Transverse colon (tissue), 4 donors: ENCODE data around the gene PRPF6. TPM values are rescaled to one million over a fixed set of nuclear protein-coding genes. Genes with fewer than 3 reads are reported as not detected.

Experiments
- DNase-seq: peaks from one replicate; pipeline ENCODE4 v3.0.0-alpha.2; 2019
- H3K27ac ChIP-seq, 4 donors: fragments of 200-600 bp; sonication (generic); 2 replicates each; pipeline ENCODE4 v1.5.1; 2016 to 2018; ENCODE audit warnings: inconsistent platforms in 4 of 4
- H3K27me3 ChIP-seq: fragments of 200-600 bp; sonication (generic); 2 replicates; pipeline ENCODE4 v1.5.1; 2017; ENCODE audit warnings: inconsistent platforms
- H3K36me3 ChIP-seq, 4 donors: fragments of 200-600 bp; sonication (generic); 2 replicates each; pipeline ENCODE4 v1.5.1; 2017 to 2019; ENCODE audit warnings: inconsistent platforms in 4 of 4
- H3K4me1 ChIP-seq, 4 donors: fragments of 200-600 bp; sonication (generic); 2 replicates each; pipeline ENCODE4 v1.5.1; 2017 to 2020; ENCODE audit warnings: inconsistent platforms in 4 of 4
- H3K4me3 ChIP-seq, 4 donors: fragments of 200-600 bp; sonication (generic); 1 replicate in 1 of 4; 2 replicates in 3 of 4; pipeline versions ENCODE4 v1.5.1 to v1.6.1; 2017 to 2019; ENCODE audit warnings: inconsistent platforms in 4 of 4
- H3K9me3 ChIP-seq, 2 donors: fragments of 200-600 bp; sonication (generic); 2 replicates each; pipeline ENCODE4 v1.5.1; 2017 to 2019; ENCODE audit warnings: inconsistent platforms in 2 of 2
- EP300 ChIP-seq: sonication (generic); formaldehyde crosslinking; IDR thresholded peaks from one replicate; pipeline ENCODE4 v1.6.1; 2017; ENCODE audit warnings: antibody characterized with exemption, low read depth
- POLR2A ChIP-seq: fragments of 450-650 bp; IDR thresholded peaks from one replicate; pipeline ENCODE4 v1.6.1; 2016; ENCODE audit warnings: antibody characterized with exemption, mild to moderate bottlenecking, moderate library complexity
- POLR2AphosphoS5 ChIP-seq, 3 donors: sonication (generic); formaldehyde crosslinking; IDR thresholded peaks; one replicate each; pipeline ENCODE4 v1.6.1; 2016; ENCODE audit warnings: antibody characterized with exemption in 3 of 3
- WGBS, 2 donors: methylation state at CpG; one replicate each; pipeline ENCODE4 v1.1.5; 2018; ENCODE audit warnings: low coverage in 1 of 2; 5-methylcytosine and 5-hydroxymethylcytosine counted together
- in situ Hi-C, 4 donors: fragments of 200-750 bp; cut with MboI; loops; one replicate each; pipeline versions ENCODE4 v1.15.0 to v1.15.1; 2017; ENCODE audit warnings: low sequenced_read_pairs in 3 of 4, low pct_ligation_motif_present in 1 of 4, low pct_unique_long_range_greater_than_20kb in 1 of 4
- intact Hi-C: fragments of 100-400 bp; cut with DNase I; formaldehyde crosslinking; loops from one replicate; pipeline ENCODE4 v1.15.1; 2023; ENCODE audit warnings: low total_unique reads
- total RNA-seq, 4 donors: library from RNA; depleted of rRNA; stranded (reverse); fragments of >200 nt; gene quantifications; one replicate each; pipeline ENCODE4 v1.1.0, GENCODE V29; 2016
- TF ChIP-seq, protein P1 (sequence below), 5 experiments: fragments of 200-600 bp in 3 of 5; fragments of 450-650 bp in 2 of 5; sonication (generic) in 3 of 5; IDR thresholded peaks; 1 replicate in 2 of 5; 2 replicates in 3 of 5; pipeline ENCODE4 v1.5.1; 2016 to 2017; ENCODE audit warnings: antibody characterized with exemption in 5 of 5, inconsistent platforms in 3 of 5, mild to moderate bottlenecking in 2 of 5, moderate library complexity in 1 of 5

The PRPF6 gene
- total RNA-seq, 4 donors from 2014 or later = 29.2 to 55.7 (median 51.8) TPM

DNA sequence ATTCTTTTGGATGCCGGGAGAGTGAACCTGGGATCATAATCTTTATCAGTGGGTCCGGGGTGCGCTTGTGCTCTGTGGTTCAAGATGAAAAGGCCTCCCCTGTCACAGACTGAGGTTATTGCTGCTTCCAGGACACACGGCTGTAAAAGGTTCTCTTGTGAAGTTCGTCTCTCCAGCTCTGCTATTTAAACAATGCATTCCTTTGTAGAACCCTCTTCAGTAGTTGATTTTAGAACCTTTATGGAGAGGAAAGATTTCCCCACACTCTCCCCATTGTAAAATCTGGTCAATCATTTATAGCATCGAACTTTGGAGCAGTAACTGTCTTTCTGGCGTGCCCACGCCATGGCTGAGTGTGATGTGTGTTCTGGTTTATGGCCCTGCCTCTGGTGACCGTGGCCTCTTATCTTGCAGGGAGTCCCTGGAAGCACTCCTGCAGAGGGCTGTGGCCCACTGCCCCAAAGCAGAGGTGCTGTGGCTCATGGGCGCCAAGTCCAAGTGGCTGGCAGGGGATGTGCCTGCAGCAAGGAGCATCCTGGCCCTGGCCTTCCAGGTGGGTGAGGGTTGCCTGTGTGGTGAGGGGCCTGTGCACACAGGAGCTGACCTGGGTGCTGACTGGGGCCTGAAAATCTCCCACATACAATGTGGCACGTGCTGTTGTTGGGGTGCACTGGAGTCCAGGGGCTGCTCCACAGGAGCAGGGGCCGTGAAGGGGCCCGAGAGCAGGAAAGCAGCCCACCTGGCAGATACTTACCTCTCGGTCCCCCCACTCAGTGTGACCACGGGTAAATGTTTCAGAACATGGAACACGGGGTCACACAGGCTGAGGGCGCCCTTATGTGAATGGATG, 43.4 kb downstream of the PRPF6 start:
- Histone ChIP-seq H3K36me3 (peaks cover 0 to 55% (median 24%) of the 10 kb centered on the region in 4 donors), H3K9me3 (no peaks in the 10 kb centered on the region), H3K27me3 (no peaks in the 10 kb centered on the region), H3K4me1 (peaks cover 9 to 14% (median 14%) of the 10 kb centered on the region in 4 donors), H3K27ac (no peak overlapping the region), H3K4me3 (no peak overlapping the region)
- TF ChIP-seq EP300 = no peak
- intact Hi-C loops (no loop called here), in situ Hi-C loops (no loop called here)
- DNase-seq = peak; percentile 49
- 58 to 100% methylated on average over 1 to 17 of the region's 17 CpGs for WGBS, 2 donors

DNA sequence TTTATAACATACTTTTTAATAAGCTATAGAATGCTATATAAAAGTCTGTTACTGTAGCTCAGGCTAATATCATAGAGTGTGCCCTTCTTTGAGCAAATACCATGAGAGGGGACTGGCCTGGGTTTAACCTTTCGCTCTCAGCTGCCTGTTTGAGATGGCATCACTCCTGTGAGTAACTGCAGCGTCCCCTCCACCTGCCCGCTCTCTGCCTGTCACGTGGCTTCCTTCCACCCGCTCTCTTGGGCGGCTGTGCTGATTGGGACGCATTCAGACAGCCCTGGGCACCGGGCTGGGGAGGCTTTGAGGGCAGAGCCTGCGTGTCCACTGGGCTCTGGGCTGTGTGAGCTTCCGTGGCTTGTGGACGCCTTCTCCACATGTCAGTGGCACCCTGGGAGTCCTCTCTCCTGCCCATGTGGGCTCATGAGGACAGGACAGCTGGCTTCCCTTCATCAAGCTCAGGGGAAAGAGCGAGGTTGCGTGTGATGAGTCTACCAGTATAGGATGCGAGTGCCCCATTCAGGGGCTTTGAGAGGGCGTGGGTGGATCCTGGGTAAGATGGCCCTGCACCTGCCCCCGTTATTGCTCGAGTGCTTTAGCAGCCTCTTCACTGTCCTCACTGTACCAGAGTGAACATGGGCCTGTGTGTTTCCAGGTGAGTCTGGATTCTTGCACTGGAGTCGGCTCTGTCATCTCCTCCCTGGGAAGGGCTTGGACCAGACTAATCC, 44.3 kb downstream of the PRPF6 start:
- WGBS, 2 donors = 95% methylated on average over 18 of the region's 18 CpGs; no CpG with 5 or more reads in 1 of the 2 donors

DNA sequence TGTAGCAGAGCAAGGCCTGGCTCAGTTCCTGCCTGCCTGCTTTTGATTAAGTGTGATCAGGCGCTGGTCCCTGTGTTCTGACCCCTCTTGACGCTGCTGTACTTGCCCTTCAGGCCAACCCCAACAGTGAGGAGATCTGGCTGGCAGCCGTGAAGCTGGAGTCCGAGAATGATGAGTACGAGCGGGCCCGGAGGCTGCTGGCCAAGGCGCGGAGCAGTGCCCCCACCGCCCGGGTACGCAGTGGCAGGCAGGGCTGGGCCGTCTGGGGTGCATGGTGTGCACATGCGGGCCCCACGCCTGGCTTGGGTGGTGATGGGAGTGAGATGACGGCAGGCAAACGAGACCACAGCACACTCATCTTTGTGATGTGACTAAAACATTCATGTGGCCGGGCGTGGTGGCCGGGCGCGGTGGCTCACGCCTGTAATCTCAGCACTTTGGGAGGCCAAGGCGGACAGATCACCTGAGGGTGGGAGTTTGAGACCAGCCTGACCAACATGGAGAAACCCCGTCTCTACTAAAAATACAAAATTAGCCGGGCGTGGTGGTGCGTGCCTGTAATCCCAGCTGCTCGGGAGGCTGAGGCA, 45.0 kb downstream of the PRPF6 start:
- no peak for TF ChIP-seq POLR2A
- TF ChIP-seq POLR2AphosphoS5 (IDR thresholded peaks at IDR 0.05) = no peak
- TF ChIP-seq, protein P1, sequence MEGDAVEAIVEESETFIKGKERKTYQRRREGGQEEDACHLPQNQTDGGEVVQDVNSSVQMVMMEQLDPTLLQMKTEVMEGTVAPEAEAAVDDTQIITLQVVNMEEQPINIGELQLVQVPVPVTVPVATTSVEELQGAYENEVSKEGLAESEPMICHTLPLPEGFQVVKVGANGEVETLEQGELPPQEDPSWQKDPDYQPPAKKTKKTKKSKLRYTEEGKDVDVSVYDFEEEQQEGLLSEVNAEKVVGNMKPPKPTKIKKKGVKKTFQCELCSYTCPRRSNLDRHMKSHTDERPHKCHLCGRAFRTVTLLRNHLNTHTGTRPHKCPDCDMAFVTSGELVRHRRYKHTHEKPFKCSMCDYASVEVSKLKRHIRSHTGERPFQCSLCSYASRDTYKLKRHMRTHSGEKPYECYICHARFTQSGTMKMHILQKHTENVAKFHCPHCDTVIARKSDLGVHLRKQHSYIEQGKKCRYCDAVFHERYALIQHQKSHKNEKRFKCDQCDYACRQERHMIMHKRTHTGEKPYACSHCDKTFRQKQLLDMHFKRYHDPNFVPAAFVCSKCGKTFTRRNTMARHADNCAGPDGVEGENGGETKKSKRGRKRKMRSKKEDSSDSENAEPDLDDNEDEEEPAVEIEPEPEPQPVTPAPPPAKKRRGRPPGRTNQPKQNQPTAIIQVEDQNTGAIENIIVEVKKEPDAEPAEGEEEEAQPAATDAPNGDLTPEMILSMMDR (IDR thresholded peaks at IDR 0.05) = no peak
- no peak for TF ChIP-seq EP300
- 89 to 97% methylated on average over 8 to 29 of the region's 29 CpGs for WGBS, 2 donors
- H3K9me3 ChIP-seq = no peaks in the 10 kb centered on the region
- intact Hi-C loops = no loop called here
- in situ Hi-C loops = no loop called here
- peaks cover 0 to 57% (median 26%) of the 10 kb centered on the region in 4 donors for H3K36me3 ChIP-seq
- no peak for DNase-seq
- peaks cover 12 to 23% (median 16%) of the 10 kb centered on the region in 4 donors for H3K4me1 ChIP-seq
- H3K27me3 ChIP-seq = no peaks in the 10 kb centered on the region
- H3K4me3 ChIP-seq = no peak overlapping the region
- H3K27ac ChIP-seq = no peak overlapping the region

More for the DNA sequence above, 44.3 kb downstream of the PRPF6 start:
- H3K4me1 ChIP-seq = peaks cover 9 to 19% (median 14%) of the 10 kb centered on the region in 4 donors
- TF ChIP-seq POLR2A (no peak), POLR2AphosphoS5 (IDR thresholded peaks at IDR 0.05) (no peak), EP300 (no peak)
- TF ChIP-seq, protein P1 (IDR thresholded peaks at IDR 0.05) = no peak
- no peak overlapping the region for H3K27ac ChIP-seq
- H3K4me3 ChIP-seq = no peak overlapping the region
- DNase-seq = no peak
- H3K27me3 ChIP-seq = no peaks in the 10 kb centered on the region
- intact Hi-C loops (no loop called here), in situ Hi-C loops (no loop called here)
- H3K36me3 ChIP-seq = peaks cover 0 to 57% (median 26%) of the 10 kb centered on the region in 4 donors
- no peaks in the 10 kb centered on the region for H3K9me3 ChIP-seq

DNA sequence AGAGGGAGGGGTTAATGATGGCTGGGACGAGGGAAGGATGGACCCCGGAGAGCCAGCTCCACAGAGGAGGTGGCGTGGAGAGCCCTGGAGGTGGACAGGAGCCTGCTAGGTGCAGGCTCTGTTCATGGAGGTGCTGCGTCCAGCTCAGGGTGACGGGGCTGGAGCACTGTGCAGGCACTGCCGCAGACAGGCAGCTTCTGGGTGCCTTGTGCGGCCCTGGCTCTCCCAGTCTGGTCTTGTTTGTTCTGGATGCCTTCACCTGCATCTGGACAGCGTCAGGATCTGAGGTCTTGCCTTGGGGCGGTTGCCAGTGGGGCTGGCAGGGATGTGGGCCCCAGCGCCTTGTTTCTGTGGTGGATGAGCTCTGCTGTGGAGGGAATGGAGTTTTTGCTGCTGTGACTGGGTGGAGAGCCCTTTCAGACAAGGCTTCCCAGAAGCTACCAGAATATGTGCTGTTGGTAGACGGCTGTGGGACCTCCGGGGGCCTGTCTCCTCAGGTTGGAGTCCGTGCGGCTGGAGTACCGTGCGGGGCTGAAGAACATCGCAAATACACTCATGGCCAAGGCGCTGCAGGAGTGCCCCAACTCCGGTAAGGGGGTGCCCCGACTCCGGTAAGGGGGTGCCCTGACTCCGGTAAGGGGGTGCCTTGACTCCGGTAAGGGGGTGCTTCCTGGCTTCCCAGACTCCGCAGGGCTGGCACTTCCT, 47.2 kb downstream of the PRPF6 start:
- Histone ChIP-seq H3K27ac (peak overlapping the region in 1 of 4 donors; percentile 40), H3K4me3 (no peak overlapping the region), H3K36me3 (peaks cover 0 to 66% (median 24%) of the 10 kb centered on the region in 4 donors), H3K4me1 (peaks cover 13 to 25% (median 16%) of the 10 kb centered on the region in 4 donors), H3K27me3 (no peaks in the 10 kb centered on the region), H3K9me3 (no peaks in the 10 kb centered on the region)
- WGBS, 2 donors = 80 to 86% methylated on average over 1 to 24 of the region's 24 CpGs
- DNase-seq = peak; percentile 33
- TF ChIP-seq POLR2A (no peak), POLR2AphosphoS5 (IDR thresholded peaks at IDR 0.05) (peak; percentile 56 to 90 (median 63))
- intact Hi-C loops (no loop called here), in situ Hi-C loops (no loop called here)
